Lower leg skin (tissue), 4 donors: ENCODE data around the gene FAM107A. TPM values are rescaled to one million over a fixed set of nuclear protein-coding genes. Genes with fewer than 3 reads are reported as not detected.

Experiments
- DNase-seq, 2 donors: peaks; one replicate each; pipeline ENCODE4 v3.0.0-alpha.2; 2019; ENCODE audit warnings: low spot score in 2 of 2
- H3K4me3 ChIP-seq: fragments of 200-600 bp; sonication (generic); 2 replicates; pipeline ENCODE4 v1.5.1; 2017; ENCODE audit warnings: mild to moderate bottlenecking, low read depth; ENCODE audit not compliant: poor library complexity, severe bottlenecking
- POLR2A ChIP-seq, 2 donors: fragments of 450-650 bp; IDR thresholded peaks; one replicate each; pipeline ENCODE4 v1.6.1; 2016 to 2017; ENCODE audit warnings: antibody characterized with exemption in 2 of 2, mild to moderate bottlenecking in 1 of 2, moderate library complexity in 1 of 2
- WGBS, 2 donors: methylation state at CpG; one replicate each; pipeline ENCODE4 v1.1.5; 2018; 5-methylcytosine and 5-hydroxymethylcytosine counted together
- intact Hi-C: fragments of 100-400 bp; cut with DNase I; formaldehyde crosslinking; loops from one replicate; pipeline ENCODE4 v1.15.0; 2023; ENCODE audit warnings: low total_unique reads
- total RNA-seq, 4 donors: library from RNA; depleted of rRNA; stranded (reverse); fragments of >200 nt; gene quantifications; one replicate each; pipeline ENCODE4 v1.1.0, GENCODE V29; 2016
- TF ChIP-seq, protein P1 (sequence below), 3 donors: fragments of 450-650 bp; IDR thresholded peaks; one replicate each; pipeline ENCODE4 v1.5.1; 2016; ENCODE audit warnings: antibody characterized with exemption in 3 of 3, mild to moderate bottlenecking in 3 of 3, moderate library complexity in 2 of 3

Gene FAM107A
- total RNA-seq, 4 donors from 2014 or later = 9.2 to 52.5 (median 16.9) TPM

DNA sequence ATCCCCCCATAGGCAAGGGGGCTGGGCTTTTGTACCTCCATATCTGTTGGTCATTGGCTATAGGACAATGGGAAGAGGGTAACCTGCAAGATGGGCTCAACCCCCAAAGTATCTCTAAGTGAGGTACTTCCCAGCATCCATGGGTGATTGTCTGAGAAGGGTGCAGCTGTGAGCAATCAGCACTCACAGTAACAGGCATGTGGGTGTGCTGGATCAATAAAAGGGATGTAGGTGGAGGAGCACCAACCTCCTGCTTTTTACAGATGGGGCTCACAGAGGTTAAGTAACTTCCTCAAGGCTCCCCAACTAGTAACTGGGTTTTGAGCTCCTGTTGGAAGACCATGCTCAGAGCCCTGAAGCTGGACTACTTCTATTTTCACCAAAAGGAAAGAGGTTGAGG, 26.4 kb upstream of the FAM107A start:
- H3K4me3 ChIP-seq = no peak overlapping the region
- DNase-seq = no peak
- TF ChIP-seq, protein P1, sequence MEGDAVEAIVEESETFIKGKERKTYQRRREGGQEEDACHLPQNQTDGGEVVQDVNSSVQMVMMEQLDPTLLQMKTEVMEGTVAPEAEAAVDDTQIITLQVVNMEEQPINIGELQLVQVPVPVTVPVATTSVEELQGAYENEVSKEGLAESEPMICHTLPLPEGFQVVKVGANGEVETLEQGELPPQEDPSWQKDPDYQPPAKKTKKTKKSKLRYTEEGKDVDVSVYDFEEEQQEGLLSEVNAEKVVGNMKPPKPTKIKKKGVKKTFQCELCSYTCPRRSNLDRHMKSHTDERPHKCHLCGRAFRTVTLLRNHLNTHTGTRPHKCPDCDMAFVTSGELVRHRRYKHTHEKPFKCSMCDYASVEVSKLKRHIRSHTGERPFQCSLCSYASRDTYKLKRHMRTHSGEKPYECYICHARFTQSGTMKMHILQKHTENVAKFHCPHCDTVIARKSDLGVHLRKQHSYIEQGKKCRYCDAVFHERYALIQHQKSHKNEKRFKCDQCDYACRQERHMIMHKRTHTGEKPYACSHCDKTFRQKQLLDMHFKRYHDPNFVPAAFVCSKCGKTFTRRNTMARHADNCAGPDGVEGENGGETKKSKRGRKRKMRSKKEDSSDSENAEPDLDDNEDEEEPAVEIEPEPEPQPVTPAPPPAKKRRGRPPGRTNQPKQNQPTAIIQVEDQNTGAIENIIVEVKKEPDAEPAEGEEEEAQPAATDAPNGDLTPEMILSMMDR (IDR thresholded peaks at IDR 0.05) = no peak
- no peak for TF ChIP-seq POLR2A (IDR thresholded peaks at IDR 0.05)
- intact Hi-C loops = no loop called here

DNA sequence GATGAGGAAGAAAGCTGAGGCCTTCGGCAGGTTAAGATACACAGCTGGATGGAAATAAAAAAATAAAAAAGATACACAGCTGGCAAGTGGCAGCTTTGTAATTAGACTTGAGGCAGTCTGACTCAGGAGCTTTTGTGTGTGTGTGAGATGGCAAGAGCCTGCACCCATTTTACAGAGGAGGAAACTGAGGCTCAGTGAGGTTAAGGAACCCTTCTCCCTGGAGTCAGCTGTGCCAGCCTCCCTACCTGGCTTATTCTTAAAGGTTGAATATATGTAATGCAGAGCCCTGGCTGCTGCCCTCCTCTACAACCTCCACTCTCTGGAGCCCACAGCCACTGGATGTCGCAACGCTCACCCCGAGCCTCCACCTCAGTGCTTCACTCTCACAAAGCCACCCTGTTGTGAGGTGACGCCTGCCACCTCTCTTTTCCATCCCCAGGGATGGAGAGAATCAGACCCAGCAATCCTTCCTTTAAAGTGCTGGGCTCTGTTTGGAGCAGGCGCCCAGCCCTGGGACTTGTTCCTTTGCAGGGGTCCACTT, 20.6 kb upstream of the FAM107A start:
- TF ChIP-seq, protein P1 (IDR thresholded peaks at IDR 0.05) = no peak
- no peak for TF ChIP-seq POLR2A (IDR thresholded peaks at IDR 0.05)
- no peak overlapping the region for H3K4me3 ChIP-seq
- intact Hi-C loops = no loop called here
- WGBS, 2 donors = 75 to 88% methylated on average over 6 of the region's 6 CpGs
- no peak for DNase-seq

DNA sequence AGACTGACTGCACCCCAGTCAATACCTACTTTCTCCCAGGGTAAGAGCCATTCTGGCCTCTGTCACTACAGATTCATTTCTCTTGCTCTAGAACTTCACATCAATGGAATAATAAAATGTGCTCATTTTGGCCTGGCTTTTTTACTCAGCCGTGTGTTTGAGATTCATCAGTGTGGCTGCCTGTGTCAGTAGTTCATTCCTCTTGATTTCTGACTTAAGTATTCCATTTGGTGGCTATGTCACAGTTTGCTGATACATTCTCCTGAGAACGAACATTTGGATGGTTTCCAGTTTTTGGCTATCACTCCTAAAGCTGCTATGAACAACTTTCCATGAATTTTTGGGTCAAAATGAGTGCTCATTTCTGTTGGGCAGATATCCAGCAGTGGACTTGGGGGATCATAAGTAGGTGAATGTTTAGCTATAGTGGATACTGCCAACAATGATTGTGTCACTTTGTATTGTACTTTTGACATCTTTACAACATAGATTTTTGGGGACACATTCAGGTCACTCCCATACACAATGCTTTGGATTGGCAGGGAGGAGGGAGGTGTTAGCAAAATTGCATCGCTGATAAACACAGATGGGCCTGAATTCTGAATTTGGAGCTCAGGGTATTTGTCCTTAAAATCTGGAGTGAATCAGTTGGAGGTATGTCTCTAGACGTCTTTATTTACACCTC, 19.8 kb upstream of the FAM107A start:
- TF ChIP-seq, protein P1 (IDR thresholded peaks at IDR 0.05) = no peak
- TF ChIP-seq POLR2A (IDR thresholded peaks at IDR 0.05) = no peak
- intact Hi-C loops = no loop called here
- no peak for DNase-seq
- 58 to 62% methylated on average over 4 of the region's 4 CpGs for WGBS, 2 donors
- H3K4me3 ChIP-seq = no peak overlapping the region

DNA sequence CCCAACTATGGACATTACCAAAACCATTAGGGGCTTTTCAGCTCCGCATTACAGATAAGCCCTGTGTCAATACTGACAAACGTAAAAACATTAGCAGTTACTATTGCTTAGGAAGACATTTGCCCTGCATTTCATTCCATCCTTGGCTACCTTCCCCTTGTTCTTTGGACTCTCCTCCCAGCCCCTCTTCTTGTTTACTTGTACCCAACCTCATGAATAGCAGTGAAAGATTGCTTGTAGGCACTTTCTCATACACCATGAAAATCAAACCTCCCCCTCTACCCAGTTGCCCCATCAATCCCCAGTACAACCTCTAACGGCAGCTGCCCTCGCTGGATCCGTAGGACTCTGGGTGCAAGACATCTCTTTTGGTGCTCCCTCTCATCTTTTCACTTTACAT, 16.9 kb upstream of the FAM107A start:
- intact Hi-C loops = no loop called here
- WGBS, 2 donors = 86 to 89% methylated on average over 5 of the region's 5 CpGs
- no peak overlapping the region for H3K4me3 ChIP-seq
- DNase-seq = no peak
- TF ChIP-seq POLR2A (IDR thresholded peaks at IDR 0.05) = no peak
- TF ChIP-seq, protein P1 (IDR thresholded peaks at IDR 0.05) = no peak

DNA sequence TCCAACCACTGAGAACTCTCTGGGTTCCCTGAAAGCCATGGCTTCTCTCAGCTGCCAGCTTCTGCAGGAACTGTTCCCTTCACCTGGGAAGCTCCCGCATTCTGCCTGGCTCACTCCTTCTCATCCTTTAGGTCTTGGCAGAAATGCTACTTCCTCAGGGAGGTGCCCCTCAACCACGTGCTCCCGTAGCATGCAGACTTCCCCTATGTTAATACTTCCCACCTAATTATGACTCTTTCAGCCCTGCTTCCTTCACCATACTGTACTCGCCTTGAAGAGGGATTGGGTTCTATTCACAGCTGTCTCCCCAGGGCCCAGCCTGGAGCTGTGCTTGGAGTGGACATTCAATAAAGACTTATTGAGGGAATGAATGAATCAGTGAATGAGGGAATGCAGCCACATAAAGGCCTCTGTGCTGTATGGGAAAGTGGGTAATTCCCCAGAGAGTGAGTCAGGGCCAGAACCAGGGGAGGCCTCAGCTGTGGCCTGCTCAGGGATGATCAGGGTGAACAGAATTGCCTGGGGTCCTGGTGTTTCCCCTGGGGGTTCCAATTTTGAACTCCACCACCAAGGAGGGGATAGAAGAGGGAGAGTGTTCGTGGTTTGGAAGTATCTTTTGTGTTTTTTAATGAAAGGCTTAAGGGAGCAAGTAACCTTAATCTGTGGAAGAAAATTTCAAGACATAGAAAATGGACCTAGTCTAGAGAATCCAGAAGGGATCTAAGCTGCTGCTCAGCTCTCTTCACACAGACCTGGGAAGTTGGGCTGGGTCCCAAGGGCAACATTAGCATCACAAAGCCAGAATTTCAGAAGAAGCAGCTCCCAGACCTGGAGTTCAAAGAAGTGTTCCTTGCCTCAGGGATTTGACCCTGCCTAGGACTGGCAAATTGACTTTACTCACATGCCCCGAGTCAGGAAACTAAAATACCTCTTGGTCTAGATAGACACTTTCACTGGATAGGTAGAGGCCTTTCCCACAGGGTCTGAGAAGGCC, 14.6 kb upstream of the FAM107A start:
- H3K4me3 ChIP-seq = no peak overlapping the region
- DNase-seq = no peak
- TF ChIP-seq POLR2A (IDR thresholded peaks at IDR 0.05) = no peak
- TF ChIP-seq, protein P1 (IDR thresholded peaks at IDR 0.05) = no peak
- intact Hi-C loops = no loop called here
- 63 to 72% methylated on average over 6 of the region's 6 CpGs for WGBS, 2 donors
